Ascending aorta (tissue), 2 donors: ENCODE results near the gene OMP. TPM values are rescaled to one million over a fixed set of nuclear protein-coding genes. Genes with fewer than 3 reads are reported as not detected.

Source experiments
- DNase-seq, 2 donors: peaks; one replicate each; pipeline ENCODE4 v3.0.0-alpha.2; 2019; ENCODE audit warnings: low spot score in 2 of 2
- H3K27ac ChIP-seq, 2 donors: fragments of 200-600 bp; sonication (generic); one replicate each; pipeline ENCODE4 v1.5.1; 2016 to 2017; ENCODE audit warnings: mild to moderate bottlenecking in 1 of 2
- H3K27me3 ChIP-seq: fragments of 200-600 bp; sonication (generic); one replicate; pipeline ENCODE4 v1.5.1; 2017
- H3K36me3 ChIP-seq, 2 donors: fragments of 200-600 bp; sonication (generic); one replicate each; pipeline ENCODE4 v1.5.1; 2016
- H3K4me1 ChIP-seq, 2 donors: fragments of 200-600 bp; sonication (generic); one replicate each; pipeline ENCODE4 v1.5.1; 2016 to 2017; ENCODE audit warnings: mild to moderate bottlenecking in 1 of 2
- H3K4me3 ChIP-seq, 2 donors: fragments of 200-600 bp; sonication (generic); one replicate each; pipeline ENCODE4 v1.5.1; 2016 to 2017; ENCODE audit warnings: mild to moderate bottlenecking in 1 of 2
- H3K9me3 ChIP-seq, 2 donors: fragments of 200-600 bp; sonication (generic); one replicate each; pipeline ENCODE4 v1.5.1; 2016
- intact Hi-C: fragments of 100-400 bp; cut with DNase I; formaldehyde crosslinking; loops from one replicate; pipeline ENCODE4 v1.15.1; 2023
- total RNA-seq: library from RNA; depleted of rRNA; stranded (reverse); fragments of >200 nt; gene quantifications from one replicate; pipeline ENCODE4 v1.1.0, GENCODE V29; 2016
- TF ChIP-seq, protein P1 (sequence below), 3 experiments: fragments of 200-600 bp in 2 of 3; fragments of 450-650 bp in 1 of 3; sonication (generic) in 2 of 3; IDR thresholded peaks; one replicate each; pipeline ENCODE4 v1.5.1; 2016 to 2019; ENCODE audit warnings: antibody characterized with exemption in 3 of 3, mild to moderate bottlenecking in 1 of 3, moderate library complexity in 1 of 3

Gene OMP
- total RNA-seq, 1 donor from 2014 or later = not detected

- no peaks in the 10 kb centered on the region for H3K9me3 ChIP-seq
- intact Hi-C loops = loop anchor here (2.0 kb wide), 1 partner anchor 423 kb away; no protein-coding TSS in a partner anchor
- no peaks in the 10 kb centered on the region for H3K27me3 ChIP-seq
- TF ChIP-seq, protein P1, sequence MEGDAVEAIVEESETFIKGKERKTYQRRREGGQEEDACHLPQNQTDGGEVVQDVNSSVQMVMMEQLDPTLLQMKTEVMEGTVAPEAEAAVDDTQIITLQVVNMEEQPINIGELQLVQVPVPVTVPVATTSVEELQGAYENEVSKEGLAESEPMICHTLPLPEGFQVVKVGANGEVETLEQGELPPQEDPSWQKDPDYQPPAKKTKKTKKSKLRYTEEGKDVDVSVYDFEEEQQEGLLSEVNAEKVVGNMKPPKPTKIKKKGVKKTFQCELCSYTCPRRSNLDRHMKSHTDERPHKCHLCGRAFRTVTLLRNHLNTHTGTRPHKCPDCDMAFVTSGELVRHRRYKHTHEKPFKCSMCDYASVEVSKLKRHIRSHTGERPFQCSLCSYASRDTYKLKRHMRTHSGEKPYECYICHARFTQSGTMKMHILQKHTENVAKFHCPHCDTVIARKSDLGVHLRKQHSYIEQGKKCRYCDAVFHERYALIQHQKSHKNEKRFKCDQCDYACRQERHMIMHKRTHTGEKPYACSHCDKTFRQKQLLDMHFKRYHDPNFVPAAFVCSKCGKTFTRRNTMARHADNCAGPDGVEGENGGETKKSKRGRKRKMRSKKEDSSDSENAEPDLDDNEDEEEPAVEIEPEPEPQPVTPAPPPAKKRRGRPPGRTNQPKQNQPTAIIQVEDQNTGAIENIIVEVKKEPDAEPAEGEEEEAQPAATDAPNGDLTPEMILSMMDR (IDR thresholded peaks at IDR 0.05) = no peak
- peaks cover 11 to 18% of the 10 kb centered on the region in 2 donors for H3K4me1 ChIP-seq
- peaks cover 5 to 11% of the 10 kb centered on the region in 2 donors for H3K36me3 ChIP-seq
- DNase-seq = no peak
- H3K27ac ChIP-seq = no peak overlapping the region
- H3K4me3 ChIP-seq = no peak overlapping the region
These were observed 23.6 kb downstream of the OMP start for GRCh38 chr11:77126156-77126775.

DNA sequence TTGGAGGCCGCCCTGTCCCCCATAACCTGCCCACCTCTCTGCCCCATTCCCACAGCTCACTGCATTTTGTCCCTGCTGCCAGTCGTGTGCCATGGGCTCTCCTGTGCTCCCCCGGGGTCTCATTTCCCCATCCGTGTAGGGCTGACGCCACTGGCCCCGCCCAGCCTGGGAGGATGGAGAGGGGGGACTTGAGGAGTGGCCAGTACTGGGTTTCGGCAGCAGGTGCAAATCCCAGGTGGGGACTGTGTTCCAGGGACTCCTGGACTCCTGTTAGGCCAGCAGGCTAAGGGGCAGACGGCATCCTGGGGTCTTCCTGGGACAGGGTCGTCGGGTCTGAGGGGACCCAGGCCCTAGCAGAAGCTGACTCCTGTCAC lies 24.2 kb downstream of the OMP start:
- intact Hi-C loops = loop anchor here (1.0 to 2.0 kb wide), 2 partner anchors 61 to 422 kb away; no protein-coding TSS in a partner anchor
- no peak for DNase-seq
- Histone ChIP-seq H3K27me3 (no peaks in the 10 kb centered on the region), H3K9me3 (no peaks in the 10 kb centered on the region), H3K36me3 (peaks cover 0 to 7% of the 10 kb centered on the region in 2 donors), H3K4me1 (peaks cover 11 to 20% of the 10 kb centered on the region in 2 donors), H3K4me3 (peak overlapping the region; percentile 48 to 71), H3K27ac (no peak overlapping the region)
- TF ChIP-seq, protein P1 (IDR thresholded peaks at IDR 0.05) = no peak

- no peaks in the 10 kb centered on the region for H3K27me3 ChIP-seq
- no peak for DNase-seq
- peaks cover 11 to 20% of the 10 kb centered on the region in 2 donors for H3K4me1 ChIP-seq
- intact Hi-C loops = loop anchor here (1.0 to 2.0 kb wide), 2 partner anchors 61 to 421 kb away; no protein-coding TSS in a partner anchor
- no peaks in the 10 kb centered on the region for H3K9me3 ChIP-seq
- no peak overlapping the region for H3K27ac ChIP-seq
- peak overlapping the region; percentile 48 to 71 for H3K4me3 ChIP-seq
- H3K36me3 ChIP-seq = peaks cover 0 to 2% of the 10 kb centered on the region in 2 donors
- TF ChIP-seq, protein P1 (IDR thresholded peaks at IDR 0.05) = peak; percentile 92 to 100 (median 98)
These were observed 24.7 kb downstream of the OMP start for GRCh38 chr11:77127235-77127911.

GRCh38 chr11:77127920-77128691 lies 25.5 kb downstream of the OMP start, which contains the start of gene MYO7A:
Gene MYO7A (plus strand): TSS chr11:77128246. CDS start chr11:77130635, 2,389 bp downstream.
- DNase-seq = peak in 1 of 2 donors; percentile 84
- Histone ChIP-seq H3K4me1 (peaks cover 11 to 20% of the 10 kb centered on the region in 2 donors), H3K36me3 (no peaks in the 10 kb centered on the region), H3K4me3 (peak within 1 kb of the TSS; percentile 48 to 71), H3K9me3 (no peaks in the 10 kb centered on the region), H3K27ac (peak within 1 kb of the TSS; percentile 18 to 19), H3K27me3 (no peaks in the 10 kb centered on the region)
- intact Hi-C loops = loop anchor here (1.0 to 2.0 kb wide), 2 partner anchors 60 to 421 kb away; no protein-coding TSS in a partner anchor
- TF ChIP-seq, protein P1 (IDR thresholded peaks at IDR 0.05) = no peak

DNA sequence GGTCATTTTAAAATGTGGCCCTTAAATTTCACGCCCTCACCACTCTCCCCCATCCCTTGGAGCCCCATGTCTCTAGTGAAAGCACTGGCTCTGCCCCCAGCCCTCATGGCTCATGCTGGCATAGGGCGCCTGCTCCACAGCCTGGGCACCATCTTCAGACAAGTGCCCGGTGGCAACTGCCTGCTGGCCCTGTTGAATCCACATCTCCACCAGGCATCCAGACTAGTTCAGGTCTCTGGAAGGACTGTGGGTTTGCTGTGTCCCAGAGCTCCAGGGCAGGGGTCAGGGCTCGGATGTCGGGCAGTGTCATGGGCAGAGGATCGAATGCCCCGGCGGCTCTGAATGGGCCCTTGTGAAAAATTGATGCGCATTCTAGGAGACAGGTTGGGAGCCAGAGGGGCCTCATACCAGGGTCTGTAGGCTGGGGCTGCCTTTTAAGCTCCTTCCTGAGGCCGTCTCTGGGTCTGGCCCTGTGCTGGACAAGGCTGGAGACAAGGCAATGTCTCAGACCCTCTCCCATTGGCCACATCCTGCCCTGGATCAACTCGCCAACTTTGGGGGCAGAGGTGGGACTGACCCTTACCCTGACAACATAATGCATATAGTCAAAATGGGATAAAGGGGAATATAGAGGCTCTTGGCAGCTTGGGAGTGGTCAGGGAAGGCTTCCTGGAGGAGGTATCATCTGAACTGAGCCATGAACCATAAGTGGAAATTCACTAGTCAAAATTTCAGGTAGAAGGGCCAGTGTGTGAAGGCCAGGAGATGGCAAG lies 26.6 kb downstream of the OMP start:
- H3K4me1 ChIP-seq = peaks cover 11 to 20% of the 10 kb centered on the region in 2 donors

More for the DNA sequence above, 26.6 kb downstream of the OMP start:
- no peaks in the 10 kb centered on the region for H3K27me3 ChIP-seq
- H3K27ac ChIP-seq = no peak overlapping the region
- H3K9me3 ChIP-seq = no peaks in the 10 kb centered on the region
- intact Hi-C loops = no loop called here
- H3K4me3 ChIP-seq = no peak overlapping the region
- H3K36me3 ChIP-seq = no peaks in the 10 kb centered on the region
- TF ChIP-seq, protein P1 (IDR thresholded peaks at IDR 0.05) = no peak
- DNase-seq = no peak
